ENCODE data around the gene FNBP1.

The FNBP1 gene

GRCh38 chr9:130042885-130043653, at the start of gene FNBP1:
Gene FNBP1 (minus strand): TSS chr9:130043189. CDS start chr9:130042975, 214 bp downstream.
- ATAC-seq = peak; percentile 65 to 69

DNA sequence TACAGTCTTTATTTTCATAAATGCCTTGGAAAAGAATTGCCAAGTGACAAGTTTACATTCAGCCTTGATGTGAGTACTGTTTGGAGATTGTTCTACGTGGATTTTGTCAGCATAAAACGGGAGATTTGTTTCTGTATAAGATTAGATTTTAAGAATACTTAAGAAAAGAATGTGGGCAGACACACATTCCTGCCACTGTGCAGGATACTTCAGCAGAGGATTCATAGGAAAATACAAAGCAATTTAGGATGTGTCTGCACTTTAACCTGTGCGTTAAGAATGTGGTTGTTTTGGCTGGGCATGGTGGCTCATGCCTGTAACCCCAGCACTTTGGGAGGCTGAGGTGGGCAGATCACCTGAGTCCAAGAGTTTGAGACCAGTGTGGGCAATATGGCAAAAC, 47.9 kb upstream of the FNBP1 start:
- ATAC-seq = no peak

GRCh38 chr9:130089141-130089540, 46.2 kb upstream of the FNBP1 start:
- ATAC-seq = no peak

DNA sequence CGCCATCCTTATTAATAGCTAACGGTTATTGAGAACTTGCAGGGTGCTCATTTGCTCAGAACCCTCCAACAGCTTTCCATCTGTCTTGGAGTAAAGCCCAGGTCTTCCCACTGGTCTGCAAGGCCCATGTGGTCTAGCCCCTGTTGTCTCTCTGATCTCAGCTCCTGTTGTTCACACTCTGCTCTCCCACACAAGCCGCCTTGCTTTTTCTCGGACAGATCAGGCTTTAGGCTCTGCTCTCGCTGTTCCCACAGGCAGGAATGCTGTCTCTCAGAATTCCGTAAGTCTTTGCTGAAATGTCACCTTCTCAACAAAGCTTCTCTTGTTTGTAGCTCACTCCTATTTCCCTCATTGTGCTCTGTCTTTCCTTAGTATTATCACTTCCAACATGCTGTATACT, 45.1 kb upstream of the FNBP1 start:
- ATAC-seq = no peak

DNA sequence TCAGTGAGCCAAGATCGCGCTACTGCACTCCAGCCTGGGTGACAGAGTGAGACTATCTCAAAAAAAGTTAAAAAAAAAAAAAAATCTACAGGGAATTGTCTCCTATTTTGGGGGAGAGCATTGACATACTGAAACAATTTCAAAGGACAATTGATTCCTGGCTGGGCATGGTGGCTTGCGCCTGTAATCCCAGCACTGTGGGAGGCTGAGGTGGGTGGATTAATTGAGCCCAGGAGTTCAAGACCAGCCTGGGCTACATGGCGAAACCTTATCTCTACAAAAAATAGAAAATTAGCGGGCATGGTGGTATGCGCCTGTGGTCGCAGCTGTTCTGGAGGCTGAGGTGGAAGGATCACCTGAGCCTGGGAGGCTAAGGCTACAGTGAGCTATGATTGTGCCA, 41.3 kb upstream of the FNBP1 start:
- no peak for ATAC-seq

DNA sequence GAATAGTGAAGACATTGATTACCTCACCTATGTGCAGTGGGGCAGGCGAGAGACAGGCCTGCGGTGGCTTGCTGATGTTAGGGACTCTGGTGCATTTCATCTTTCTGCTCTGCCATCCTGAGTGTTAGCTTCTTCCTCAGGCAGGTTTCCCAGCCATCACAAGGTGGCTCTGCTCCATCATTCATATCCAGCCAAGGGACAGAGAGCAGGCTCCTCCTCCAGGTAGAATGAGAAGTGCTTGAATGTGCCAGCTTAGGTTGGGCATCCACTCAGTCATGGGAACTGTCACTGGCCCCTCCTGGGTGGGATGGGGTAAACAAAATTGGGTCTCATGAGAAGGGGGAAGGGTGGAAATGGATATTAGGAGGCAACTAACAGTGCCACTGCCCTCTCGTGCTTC, 35.6 kb upstream of the FNBP1 start:
- no peak for ATAC-seq

GRCh38 chr9:130073373-130073772, 30.4 kb upstream of the FNBP1 start:
- ATAC-seq = no peak

DNA sequence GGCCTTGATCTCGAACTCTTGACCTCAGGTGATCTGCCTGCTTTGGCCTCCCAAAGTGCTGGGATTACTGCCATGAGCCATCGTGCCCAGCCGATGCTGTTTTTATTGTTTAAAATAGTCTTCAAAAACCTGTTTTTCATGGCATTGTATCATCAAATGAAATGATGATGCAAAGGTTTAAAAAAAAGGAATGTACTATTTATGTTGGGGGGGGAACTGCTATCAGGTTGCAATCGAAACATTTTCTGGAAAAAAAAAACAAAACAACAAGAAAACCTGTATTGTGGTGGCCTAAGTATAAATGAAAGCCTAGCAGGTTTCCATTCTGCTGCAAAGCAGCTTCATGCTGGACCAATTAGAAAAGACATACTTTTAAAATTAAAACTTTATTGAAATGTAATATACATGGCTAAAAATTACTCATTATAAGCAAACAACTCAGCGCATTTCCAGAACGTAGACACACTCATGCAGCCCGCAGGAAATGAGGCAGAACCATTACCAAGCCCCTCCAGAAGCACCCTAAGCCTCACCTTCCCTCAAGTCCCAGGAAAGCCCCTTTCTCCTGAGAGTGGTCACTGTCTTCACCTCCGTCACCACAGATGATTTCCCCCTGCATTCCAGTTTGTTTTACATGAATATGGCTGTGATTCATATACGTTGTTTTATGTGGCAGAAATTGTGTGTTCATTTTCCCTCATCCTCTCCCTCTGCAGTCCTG, 29.7 kb upstream of the FNBP1 start:
- no peak for ATAC-seq

- no peak for ATAC-seq
These were observed 26.1 kb upstream of the FNBP1 start for GRCh38 chr9:130069048-130069447.

DNA sequence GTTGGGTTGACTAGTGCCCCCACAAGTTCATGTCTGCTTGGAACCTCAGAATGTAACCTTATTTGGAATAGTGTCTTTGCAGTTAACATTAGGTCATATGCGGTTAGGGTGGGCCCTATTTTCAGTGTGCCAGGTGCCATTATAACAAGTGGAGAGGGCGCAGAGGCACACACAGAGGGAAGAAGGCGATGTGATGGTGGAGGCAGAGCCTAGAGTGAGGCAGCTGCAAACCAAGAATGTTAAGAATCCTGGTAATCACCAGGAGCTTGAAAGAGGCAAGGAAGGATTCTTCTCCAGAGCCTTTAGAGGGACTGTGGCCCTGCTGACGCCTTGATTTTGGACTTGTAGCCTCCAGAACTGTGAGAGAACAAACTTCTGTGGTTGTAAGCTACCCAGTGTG, 21.6 kb upstream of the FNBP1 start:
- ATAC-seq = no peak

DNA sequence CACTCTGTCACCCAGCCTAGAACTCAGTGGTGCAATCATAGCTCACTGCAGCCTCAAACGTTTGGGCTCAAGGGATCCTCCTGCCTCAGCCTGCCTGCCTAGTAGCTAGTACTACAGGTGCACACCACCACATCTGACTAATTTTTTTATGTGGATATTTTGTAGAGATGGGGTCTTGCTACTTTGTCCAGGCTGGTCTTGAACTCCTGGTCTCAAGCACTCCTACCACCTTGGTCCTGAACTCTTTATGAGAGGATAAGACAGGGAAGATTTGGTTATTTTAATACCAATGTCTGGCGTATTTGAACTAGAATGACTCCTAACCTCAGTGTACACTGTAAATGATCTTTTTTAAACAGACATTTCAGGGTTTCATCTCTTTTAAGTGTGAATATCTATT, 19.8 kb upstream of the FNBP1 start:
- ATAC-seq = no peak

DNA sequence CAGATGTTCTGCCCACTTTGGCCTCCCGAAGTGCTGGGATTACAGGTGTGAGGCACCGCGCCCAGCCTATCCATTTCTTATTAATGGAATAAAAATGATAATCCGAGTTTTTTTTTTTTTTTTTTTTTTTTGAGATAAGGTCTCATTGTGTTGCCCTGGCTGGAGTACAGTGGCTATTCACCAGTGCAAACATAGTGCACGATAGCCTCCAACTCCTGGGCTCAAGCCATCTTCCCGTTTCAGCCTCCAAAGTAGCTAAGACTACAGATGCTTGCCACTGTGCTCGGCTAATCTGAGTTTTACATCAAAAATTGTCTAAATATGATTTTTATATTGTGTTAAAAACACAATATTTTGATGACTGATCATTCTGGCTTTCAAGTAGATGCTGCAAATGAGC, 17.3 kb upstream of the FNBP1 start:
- no peak for ATAC-seq

- no peak for ATAC-seq
These were observed 15.9 kb upstream of the FNBP1 start for GRCh38 chr9:130058887-130059286.

GRCh38 chr9:130058154-130058553, 15.2 kb upstream of the FNBP1 start:
- peak in 1 of 2 donors; percentile 11 for ATAC-seq

- ATAC-seq = no peak
These were observed 11.8 kb upstream of the FNBP1 start for GRCh38 chr9:130054820-130055219.

DNA sequence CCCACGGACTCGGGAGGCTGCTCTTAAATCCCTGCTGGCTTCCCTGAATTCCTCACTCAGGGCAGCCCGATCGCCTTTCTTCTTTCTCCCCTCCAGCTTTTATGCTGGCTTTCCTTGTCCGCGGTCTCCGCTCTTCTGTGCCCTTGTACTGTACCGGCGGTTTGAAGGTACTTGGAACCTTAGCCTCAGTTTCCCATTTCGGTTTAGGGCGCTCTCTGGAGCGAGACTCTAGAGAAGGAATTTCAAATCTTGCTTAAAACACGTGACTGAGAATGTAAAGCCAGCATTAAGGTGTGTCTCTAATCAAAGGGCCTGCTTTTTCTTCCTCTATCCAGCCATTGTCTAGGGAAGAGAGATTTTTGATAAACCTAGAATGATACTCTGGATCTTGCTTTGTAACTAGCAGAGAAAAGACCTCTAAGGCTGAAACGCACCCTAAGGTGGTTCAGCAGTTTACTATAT, 11.4 kb upstream of the FNBP1 start:
- ATAC-seq = no peak

DNA sequence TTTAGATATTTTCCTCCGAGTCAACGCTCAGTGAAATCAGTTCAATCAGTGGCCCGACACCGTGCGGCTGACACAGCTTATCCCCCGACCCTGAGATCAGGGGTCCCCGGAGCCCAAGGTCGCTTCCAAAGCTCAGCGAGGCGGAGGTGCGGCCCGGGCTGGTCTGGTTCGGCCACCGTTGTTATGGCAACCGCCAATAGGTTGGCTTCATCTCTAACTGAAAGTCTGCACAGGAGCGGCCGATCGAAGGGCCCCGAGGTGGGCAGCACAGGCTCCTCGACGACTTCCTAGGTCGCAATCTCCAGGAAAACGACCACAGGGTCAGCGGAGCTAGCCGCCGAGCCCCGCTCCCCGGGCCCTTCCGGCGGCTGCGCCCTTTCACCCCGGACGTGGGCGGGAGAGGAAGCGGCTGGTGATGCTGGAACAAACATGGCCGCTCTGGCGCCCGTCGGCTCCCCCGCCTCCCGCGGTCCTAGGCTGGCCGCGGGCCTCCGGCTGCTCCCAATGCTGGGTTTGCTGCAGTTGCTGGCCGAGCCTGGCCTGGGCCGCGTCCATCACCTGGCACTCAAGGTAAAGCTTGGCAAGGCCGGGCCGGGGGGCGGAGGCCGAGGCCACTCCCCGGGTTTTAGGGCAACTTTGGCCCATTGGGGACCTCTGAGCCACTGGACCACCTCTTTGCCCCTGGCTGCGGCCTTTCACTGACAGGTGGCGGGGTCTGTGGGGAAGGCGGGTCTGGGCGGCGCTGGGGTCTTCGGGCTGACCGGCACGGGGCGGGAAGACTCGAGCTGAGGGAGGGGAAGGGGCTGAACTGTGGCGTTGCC, 10.7 kb upstream of the FNBP1 start, which contains the start of gene GPR107:
TSS of gene GPR107 (plus strand) at position 403 of the 821 bp plus-strand sequence. CDS start at position 430, 27 bp downstream.
- ATAC-seq = peak; percentile 89

- ATAC-seq = no peak
These were observed 10.1 kb upstream of the FNBP1 start for GRCh38 chr9:130053109-130053503.

DNA sequence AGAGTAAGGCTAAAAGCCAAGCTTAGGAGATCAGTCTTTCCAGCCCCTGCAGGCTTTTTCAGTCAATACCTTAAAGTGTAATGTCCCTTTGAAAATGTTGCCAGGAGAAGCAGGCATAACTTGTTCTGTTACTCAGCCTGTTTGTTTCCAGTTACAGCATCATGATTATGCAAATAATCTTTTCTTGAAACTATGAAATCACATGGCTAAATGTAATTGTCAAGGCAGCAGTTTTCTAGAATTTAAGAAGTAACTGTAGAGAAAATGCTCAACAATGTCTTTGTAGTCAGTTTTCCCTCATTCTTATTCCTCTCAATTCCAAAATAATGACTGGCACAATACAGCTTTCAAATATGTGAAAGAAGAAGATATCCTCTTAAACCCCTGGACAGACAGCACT, 8.9 kb upstream of the FNBP1 start:
- no peak for ATAC-seq

DNA sequence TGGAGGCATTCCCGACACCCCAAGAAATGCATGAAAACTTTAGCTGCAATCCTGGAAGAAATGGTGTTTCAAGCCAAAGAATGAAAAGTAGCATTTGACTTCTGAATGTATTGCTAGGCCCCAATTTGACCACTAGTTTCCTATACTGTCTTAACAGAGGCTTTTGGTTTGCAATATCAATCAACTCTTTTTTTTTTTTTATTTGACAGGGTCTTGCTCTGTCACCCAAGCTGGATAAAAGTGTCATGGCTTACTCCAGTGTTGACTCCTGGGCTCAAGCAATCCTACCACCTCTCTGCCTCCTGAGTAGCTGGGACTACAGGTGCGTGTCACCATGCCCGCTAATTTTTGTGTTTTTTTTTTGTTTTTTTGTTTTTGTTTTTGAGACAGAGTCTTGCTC, 7.5 kb upstream of the FNBP1 start:
- no peak for ATAC-seq

- ATAC-seq = no peak
These were observed 6.6 kb upstream of the FNBP1 start for GRCh38 chr9:130049431-130050210.

DNA sequence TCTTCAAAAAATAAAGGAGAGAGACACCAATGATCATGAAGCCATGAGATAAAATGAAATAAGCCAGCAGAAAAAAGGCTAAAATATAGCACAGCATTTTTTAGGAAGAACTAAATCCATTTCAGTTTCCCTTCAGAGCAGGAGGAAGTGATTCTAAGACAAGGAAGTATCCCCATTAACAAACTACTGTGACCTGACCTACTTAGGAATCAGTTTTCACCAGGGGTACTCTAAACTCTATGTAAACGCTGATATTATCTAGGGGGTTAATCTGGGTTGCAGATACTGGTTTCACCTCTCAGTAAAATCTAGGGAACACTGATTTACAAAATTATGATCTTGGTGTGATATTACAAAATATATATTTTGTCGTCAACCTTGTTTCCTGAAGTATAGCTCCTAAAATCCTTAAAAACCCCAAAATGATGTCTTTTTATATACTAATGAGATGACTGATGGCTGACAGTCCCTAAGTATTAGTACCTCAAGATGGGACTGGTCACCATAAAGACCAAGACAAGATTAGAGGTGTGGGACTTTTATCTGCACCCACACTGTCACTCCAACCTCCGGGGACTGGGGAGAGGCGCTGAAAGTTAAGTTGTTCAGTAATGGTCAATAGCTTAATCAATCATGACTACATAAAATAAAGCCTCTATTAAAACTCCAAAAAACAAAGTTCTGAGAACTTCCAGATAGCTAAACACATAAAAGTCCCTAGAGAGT, 2.9 kb upstream of the FNBP1 start:
- ATAC-seq = no peak
